Umbilical cord (tissue), 1 donor: ENCODE results near the gene ASB4. TPM values are rescaled to one million over a fixed set of nuclear protein-coding genes. Genes with fewer than 3 reads are reported as not detected.

Source experiments
- total RNA-seq: library from RNA; depleted of rRNA; stranded (reverse); fragments of >200 nt; gene quantifications from one replicate; pipeline ENCODE4 v1.2.3, GENCODE V29; 2014; ENCODE audit warnings: low replicate concordance; ENCODE audit not compliant: insufficient read depth

The ASB4 gene
- total RNA-seq, 1 donor from 2014 or later, result 2.2 TPM

Other genes with a start within 250 kb of the ASB4 start
- gene PON1, start 161.4 kb upstream of the ASB4 start, total RNA-seq, result 0.24 TPM
- 8.2 TPM for gene PON3, start 89.6 kb upstream of the ASB4 start, total RNA-seq
- 69.1 TPM for gene PON2, start 50.9 kb upstream of the ASB4 start, total RNA-seq
- 17.6 TPM for gene PDK4, start 110.6 kb downstream of the ASB4 start, total RNA-seq